CD4-positive, alpha-beta T cell treated with Interleukin-17A for 1 hour (primary cell): ENCODE measurements around the gene NOP56.

Source experiments
- DNase-seq: peaks from one replicate; pipeline ENCODE4 v3.0.0-alpha.2; 2020

NOP56 gene

GRCh38 chr20:2651772-2652723, at the start of gene NOP56:
Gene NOP56 (plus strand): TSS chr20:2652632. CDS start chr20:2652661, 29 bp downstream.
- peak; percentile 94 for DNase-seq

- DNase-seq, result no peak
These were observed 49.7 kb upstream of the NOP56 start for GRCh38 chr20:2602746-2603145.

GRCh38 chr20:2603816-2604505, 48.5 kb upstream of the NOP56 start:
- no peak for DNase-seq

- no peak for DNase-seq
These were observed 48.0 kb upstream of the NOP56 start for GRCh38 chr20:2604506-2604835.

- DNase-seq, result no peak
These were observed 45.9 kb upstream of the NOP56 start for GRCh38 chr20:2606507-2607006.

- no peak for DNase-seq
These were observed 42.1 kb upstream of the NOP56 start for GRCh38 chr20:2610326-2610725.

GRCh38 chr20:2610941-2611720, 41.3 kb upstream of the NOP56 start:
- no peak for DNase-seq

GRCh38 chr20:2612073-2612472, 40.4 kb upstream of the NOP56 start:
- DNase-seq, result no peak

- no peak for DNase-seq
These were observed 35.8 kb upstream of the NOP56 start for GRCh38 chr20:2616634-2617033.

GRCh38 chr20:2617099-2617714, 35.2 kb upstream of the NOP56 start:
- DNase-seq, result no peak

- no peak for DNase-seq
These were observed 33.6 kb upstream of the NOP56 start for GRCh38 chr20:2618815-2619214.

GRCh38 chr20:2619337-2619736, 33.1 kb upstream of the NOP56 start:
- no peak for DNase-seq

- no peak for DNase-seq
These were observed 32.4 kb upstream of the NOP56 start for GRCh38 chr20:2619961-2620595.

GRCh38 chr20:2624190-2624589, 28.2 kb upstream of the NOP56 start:
- DNase-seq, result no peak

- no peak for DNase-seq
These were observed 27.4 kb upstream of the NOP56 start for GRCh38 chr20:2625062-2625461.

- no peak for DNase-seq
These were observed 25.4 kb upstream of the NOP56 start for GRCh38 chr20:2626853-2627541.

- no peak for DNase-seq
These were observed 21.2 kb upstream of the NOP56 start for GRCh38 chr20:2631228-2631627.

- DNase-seq, result no peak
These were observed 19.1 kb upstream of the NOP56 start for GRCh38 chr20:2633381-2633780.

GRCh38 chr20:2637246-2637645, 15.2 kb upstream of the NOP56 start:
- DNase-seq, result peak; percentile 32

- no peak for DNase-seq
These were observed 12.2 kb upstream of the NOP56 start for GRCh38 chr20:2640260-2640659.

GRCh38 chr20:2640899-2641298, 11.5 kb upstream of the NOP56 start:
- no peak for DNase-seq

GRCh38 chr20:2643708-2644107, 8.7 kb upstream of the NOP56 start:
- no peak for DNase-seq
